Activated naive CD8-positive, alpha-beta T cell treated with anti-CD3 and anti-CD28 coated beads, Interleukin-2, amount 50 U/mL, for 24 hours (primary cell): Measurements from ENCODE around the gene SLC28A1.
"Not testable (repeated sequence)": the region's sequence is repeated elsewhere in the genome, so short reads cannot be mapped to it uniquely, and the experiment has no call there.

Source experiments
- ATAC-seq: fragments of 150-1000 bp; cut with Tn5 transposase; one replicate; pipeline ENCODE4 v1.10.0; 2021
- DNase-seq: peaks from one replicate; pipeline ENCODE4 v3.0.0; 2021
- H3K27ac Mint-ChIP-seq: one replicate; pipeline ENCODE4 v1.8.0; 2021; ENCODE audit warnings: mild to moderate bottlenecking, mixed read lengths
- H3K27me3 Mint-ChIP-seq: one replicate; pipeline ENCODE4 v1.8.0; 2021; ENCODE audit warnings: mixed read lengths
- H3K36me3 Mint-ChIP-seq: one replicate; pipeline ENCODE4 v1.8.0; 2021; ENCODE audit warnings: low read depth, mixed read lengths
- H3K4me1 Mint-ChIP-seq: one replicate; pipeline ENCODE4 v1.8.0; 2021; ENCODE audit warnings: mixed read lengths
- H3K4me3 Mint-ChIP-seq: one replicate; pipeline ENCODE4 v1.8.0; 2021; ENCODE audit warnings: mild to moderate bottlenecking, moderate library complexity, mixed read lengths
- H3K9me3 Mint-ChIP-seq: one replicate; pipeline ENCODE4 v1.8.0; 2021; ENCODE audit warnings: mixed read lengths

SLC28A1 gene

GRCh38 chr15:84983294-84983693 is 98.8 kb downstream of the SLC28A1 start:
- no peak for ATAC-seq

GRCh38 chr15:84983711-84984110 is 99.2 kb downstream of the SLC28A1 start:
- H3K9me3 Mint-ChIP-seq = no peaks in the 10 kb centered on the region

More at GRCh38 chr15:84983294-84983693, 98.8 kb downstream of the SLC28A1 start:
- Mint-ChIP-seq H3K4me1 (peaks cover 67% of the 10 kb centered on the region), H3K27me3 (peaks cover 3% of the 10 kb centered on the region), H3K9me3 (no peaks in the 10 kb centered on the region), H3K36me3 (no peaks in the 10 kb centered on the region), H3K27ac (no peak overlapping the region), H3K4me3 (peak overlapping the region; percentile 89)
- DNase-seq = no peak

GRCh38 chr15:84985158-84985557 is 100.7 kb downstream of the SLC28A1 start:
- DNase-seq (no peak), ATAC-seq (no peak)
- no peaks in the 10 kb centered on the region for H3K9me3 Mint-ChIP-seq
- no peak overlapping the region for H3K27ac Mint-ChIP-seq
- H3K27me3 Mint-ChIP-seq = no peaks in the 10 kb centered on the region
- H3K36me3 Mint-ChIP-seq = no peaks in the 10 kb centered on the region
- peaks cover 69% of the 10 kb centered on the region for H3K4me1 Mint-ChIP-seq
- no peak overlapping the region for H3K4me3 Mint-ChIP-seq

More at GRCh38 chr15:84983711-84984110, 99.2 kb downstream of the SLC28A1 start:
- DNase-seq (no peak), ATAC-seq (no peak)
- H3K4me3 Mint-ChIP-seq = peak overlapping the region; percentile 89
- no peaks in the 10 kb centered on the region for H3K27me3 Mint-ChIP-seq
- no peak overlapping the region for H3K27ac Mint-ChIP-seq
- H3K36me3 Mint-ChIP-seq = no peaks in the 10 kb centered on the region
- peaks cover 68% of the 10 kb centered on the region for H3K4me1 Mint-ChIP-seq

GRCh38 chr15:84987351-84987750 is 102.9 kb downstream of the SLC28A1 start:
- H3K9me3 Mint-ChIP-seq, ATAC-seq, H3K36me3 Mint-ChIP-seq, H3K27me3 Mint-ChIP-seq, DNase-seq, H3K27ac Mint-ChIP-seq, H3K4me3 Mint-ChIP-seq: not testable (repeated sequence)
- peaks cover 87% of the 10 kb centered on the region for H3K4me1 Mint-ChIP-seq

GRCh38 chr15:84987949-84988624 is 103.6 kb downstream of the SLC28A1 start:
- H3K36me3 Mint-ChIP-seq = peaks cover 1% of the 10 kb centered on the region
- H3K4me1 Mint-ChIP-seq = peaks cover 87% of the 10 kb centered on the region

GRCh38 chr15:84988909-84989644 is 104.6 kb downstream of the SLC28A1 start:
- peaks cover 82% of the 10 kb centered on the region for H3K4me1 Mint-ChIP-seq
- no peaks in the 10 kb centered on the region for H3K27me3 Mint-ChIP-seq
- H3K4me3 Mint-ChIP-seq = no peak overlapping the region

More at GRCh38 chr15:84987949-84988624, 103.6 kb downstream of the SLC28A1 start:
- ATAC-seq = no peak
- Mint-ChIP-seq H3K27me3 (no peaks in the 10 kb centered on the region), H3K9me3 (no peaks in the 10 kb centered on the region), H3K27ac (peak overlapping the region; percentile 36), H3K4me3 (no peak overlapping the region)
- no peak for DNase-seq

GRCh38 chr15:84990507-84990906 is 106.0 kb downstream of the SLC28A1 start:
- H3K4me3 Mint-ChIP-seq = no peak overlapping the region
- peaks cover 74% of the 10 kb centered on the region for H3K4me1 Mint-ChIP-seq
- H3K9me3 Mint-ChIP-seq = no peaks in the 10 kb centered on the region
- no peaks in the 10 kb centered on the region for H3K27me3 Mint-ChIP-seq
- no peak overlapping the region for H3K27ac Mint-ChIP-seq
- DNase-seq = no peak
- ATAC-seq = no peak
- peaks cover 3% of the 10 kb centered on the region for H3K36me3 Mint-ChIP-seq

More at GRCh38 chr15:84988909-84989644, 104.6 kb downstream of the SLC28A1 start:
- no peaks in the 10 kb centered on the region for H3K9me3 Mint-ChIP-seq
- no peak for ATAC-seq
- H3K27ac Mint-ChIP-seq = no peak overlapping the region
- peaks cover 3% of the 10 kb centered on the region for H3K36me3 Mint-ChIP-seq
- DNase-seq = no peak

GRCh38 chr15:84991014-84991712 is 106.7 kb downstream of the SLC28A1 start:
- no peak overlapping the region for H3K27ac Mint-ChIP-seq
- ATAC-seq (no peak), DNase-seq (no peak)
- H3K27me3 Mint-ChIP-seq = no peaks in the 10 kb centered on the region
- H3K9me3 Mint-ChIP-seq = no peaks in the 10 kb centered on the region
- peaks cover 76% of the 10 kb centered on the region for H3K4me1 Mint-ChIP-seq
- H3K36me3 Mint-ChIP-seq = peaks cover 3% of the 10 kb centered on the region
- no peak overlapping the region for H3K4me3 Mint-ChIP-seq

GRCh38 chr15:84992157-84992944 is 107.9 kb downstream of the SLC28A1 start:
- Mint-ChIP-seq H3K9me3 (no peaks in the 10 kb centered on the region), H3K4me3 (peak overlapping the region; percentile 52), H3K4me1 (peaks cover 66% of the 10 kb centered on the region), H3K36me3 (peaks cover 3% of the 10 kb centered on the region), H3K27ac (peak overlapping the region; percentile 75), H3K27me3 (no peaks in the 10 kb centered on the region)
- ATAC-seq (peak; percentile 99), DNase-seq (peak; percentile 47)
